Measurements from ENCODE around the gene DDX41. TPM values are rescaled to one million over a fixed set of nuclear protein-coding genes. Genes with fewer than 3 reads are reported as not detected.

Gene DDX41
- total and polyA plus RNA-seq, 2 donors (not counting 3 experiments of a cell fraction or from before 2014, with no cell fraction given), result 103 to 118 TPM

DNA sequence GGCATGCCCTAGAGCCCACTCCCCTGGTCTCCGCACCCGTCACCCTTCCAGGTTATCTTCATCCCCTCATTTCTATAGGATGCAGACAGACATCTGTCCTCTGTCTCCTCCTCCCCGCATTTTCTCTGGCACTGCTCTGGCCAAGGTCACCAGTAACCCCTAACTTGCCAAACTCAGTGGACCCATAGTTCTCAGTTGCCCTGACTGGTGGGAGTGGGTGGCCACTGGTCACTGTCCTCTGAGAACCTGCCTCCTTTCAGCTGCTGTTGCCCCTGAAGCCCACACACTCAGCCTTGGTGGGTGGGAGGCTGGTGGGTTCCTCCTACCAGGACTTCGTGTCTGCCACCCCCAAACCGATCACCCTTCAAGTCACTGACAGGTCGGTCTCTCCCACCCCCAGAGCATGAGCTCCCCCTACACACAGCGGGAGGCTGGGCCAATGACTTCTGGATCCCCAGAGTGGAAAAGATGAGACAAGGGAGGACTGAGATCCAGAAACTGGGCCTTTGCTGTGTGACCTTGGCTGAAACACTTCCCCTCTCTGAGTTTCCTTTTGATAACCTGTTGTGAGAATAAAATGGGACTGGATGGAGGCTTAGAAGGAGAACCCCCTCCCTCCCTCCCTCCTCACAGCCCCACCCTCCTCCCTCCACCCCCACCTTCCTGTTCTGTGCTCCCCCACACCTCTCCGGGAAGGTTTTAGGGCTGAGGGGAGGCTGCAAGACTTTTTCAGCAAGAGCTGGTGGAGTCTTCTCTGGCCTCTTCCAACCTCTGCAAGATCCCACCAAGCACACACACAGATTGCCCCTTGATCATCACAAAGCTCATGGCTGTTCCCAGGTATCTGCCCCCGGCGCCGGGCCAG, 41.0 kb downstream of the DDX41 start:
- no peak for FAIRE-seq

More for the DNA sequence above, 41.0 kb downstream of the DDX41 start:
- no peaks in the 10 kb centered on the region for H3K36me3 ChIP-seq (ENCODE audit: control insufficient read depth in 2 of 2, extremely low read depth in 1 of 2, insufficient read depth in 2 of 2, low read length in 2 of 2)
- H2AFZ ChIP-seq (ENCODE audit: low read depth, low read length), result no peak overlapping the region
- no peaks in the 10 kb centered on the region for H4K20me1 ChIP-seq (replicated peaks; ENCODE audit: control insufficient read depth, extremely low read depth, insufficient read depth, low read length)
- H3K9me3 ChIP-seq (replicated peaks; ENCODE audit: control insufficient read depth, insufficient read depth, low read length), result no peaks in the 10 kb centered on the region
- no peaks in the 10 kb centered on the region for H3K9me1 ChIP-seq (replicated peaks; ENCODE audit: control insufficient read depth, extremely low read depth, insufficient read depth, low read length)
- DNase-seq (ENCODE audit: low read depth, low spot score), result no peak
- H3K27me3 ChIP-seq (ENCODE audit: control insufficient read depth in 2 of 2, insufficient read depth in 2 of 2, low read length in 2 of 2), result no peaks in the 10 kb centered on the region
- CTCF ChIA-PET, result interaction anchor here (0.7 to 3.3 kb wide), 8 partner anchors 13 to 72 kb away, joined by 3 to 17 read pairs (median 4); no protein-coding TSS in a partner anchor
- intact Hi-C loops (cut with micrococcal nuclease), result loop anchor here (10.0 kb wide), 1 partner anchor 1031 kb away; the partner anchor contains the start of gene FAF2
- H3K79me2 ChIP-seq (ENCODE audit: control insufficient read depth, insufficient read depth, low read length), result peaks cover 22% of the 10 kb centered on the region
- H3K4me3 ChIP-seq (replicated peaks in 1 of 3; ENCODE audit: insufficient read depth in 1 of 3, low read depth in 1 of 3, low read length in 3 of 3), result no peak overlapping the region
- no peak for TF ChIP-seq FOS (IDR thresholded peaks at IDR 0.05; ENCODE audit: borderline replicate concordance, insufficient read depth, low read length)
- TF ChIP-seq POLR2A (IDR thresholded peaks at IDR 0.05; ENCODE audit: low read depth, low read length), result no peak
- no peak for TF ChIP-seq JUN (IDR thresholded peaks at IDR 0.05; ENCODE audit: borderline replicate concordance, insufficient read depth, insufficient read length, low read depth)
- no peak for TF ChIP-seq GATA2 (IDR thresholded peaks at IDR 0.05; ENCODE audit: insufficient read depth, insufficient read length, low read depth, low read length)
- no peak for TF ChIP-seq MAX (IDR thresholded peaks at IDR 0.05; ENCODE audit: insufficient read depth, insufficient read length)
- no peak for TF ChIP-seq EZH2 (IDR thresholded peaks at IDR 0.05; ENCODE audit: borderline replicate concordance, low read depth, low read length, severe bottlenecking)
- TF ChIP-seq, protein P1, sequence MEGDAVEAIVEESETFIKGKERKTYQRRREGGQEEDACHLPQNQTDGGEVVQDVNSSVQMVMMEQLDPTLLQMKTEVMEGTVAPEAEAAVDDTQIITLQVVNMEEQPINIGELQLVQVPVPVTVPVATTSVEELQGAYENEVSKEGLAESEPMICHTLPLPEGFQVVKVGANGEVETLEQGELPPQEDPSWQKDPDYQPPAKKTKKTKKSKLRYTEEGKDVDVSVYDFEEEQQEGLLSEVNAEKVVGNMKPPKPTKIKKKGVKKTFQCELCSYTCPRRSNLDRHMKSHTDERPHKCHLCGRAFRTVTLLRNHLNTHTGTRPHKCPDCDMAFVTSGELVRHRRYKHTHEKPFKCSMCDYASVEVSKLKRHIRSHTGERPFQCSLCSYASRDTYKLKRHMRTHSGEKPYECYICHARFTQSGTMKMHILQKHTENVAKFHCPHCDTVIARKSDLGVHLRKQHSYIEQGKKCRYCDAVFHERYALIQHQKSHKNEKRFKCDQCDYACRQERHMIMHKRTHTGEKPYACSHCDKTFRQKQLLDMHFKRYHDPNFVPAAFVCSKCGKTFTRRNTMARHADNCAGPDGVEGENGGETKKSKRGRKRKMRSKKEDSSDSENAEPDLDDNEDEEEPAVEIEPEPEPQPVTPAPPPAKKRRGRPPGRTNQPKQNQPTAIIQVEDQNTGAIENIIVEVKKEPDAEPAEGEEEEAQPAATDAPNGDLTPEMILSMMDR (IDR thresholded peaks at IDR 0.05; ENCODE audit: extremely low read depth in 1 of 2, insufficient read depth in 1 of 2, low read depth in 1 of 2, low read length in 2 of 2), result no peak
- no peak for TF ChIP-seq POLR2AphosphoS5 (IDR thresholded peaks at IDR 0.05; ENCODE audit: insufficient read depth, low read depth, low read length)
- TF ChIP-seq MYC (IDR thresholded peaks at IDR 0.05; ENCODE audit: low read depth, low read length), result no peak
- peaks cover 16% of the 10 kb centered on the region for H3K4me1 ChIP-seq (ENCODE audit: control insufficient read depth, extremely low read depth, insufficient read depth, low read length)
- H3K27ac ChIP-seq (ENCODE audit: insufficient read depth, low read depth, low read length), result no peak overlapping the region
- POLR2A ChIA-PET, result interaction anchor here (0.9 to 2.3 kb wide), 4 partner anchors 11 to 21 kb away, joined by 3 to 17 read pairs (median 7); partner anchors contain the start of gene PDLIM7
- H3K4me2 ChIP-seq (ENCODE audit: insufficient read depth, low read length), result no peak overlapping the region
- dilution Hi-C loops (cut with MboI; ENCODE audit: extremely low pct_ligation_motif_present, low sequenced_read_pairs), result no loop called here
- BruUV-seq (replicated peaks), result no TSS peak
- no peak overlapping the region for H3K9ac ChIP-seq (replicated peaks; ENCODE audit: extremely low read depth, insufficient read depth, low read length)

Measured in endothelial cell of umbilical vein (primary cell).